Neural cell (in vitro differentiated cells): ENCODE results near the gene TMPRSS2. TPM values are rescaled to one million over a fixed set of nuclear protein-coding genes. Genes with fewer than 3 reads are reported as not detected.
"Not testable (repeated sequence)": the region's sequence is repeated elsewhere in the genome, so short reads cannot be mapped to it uniquely, and the experiment has no call there.

Source experiments
- H2AFZ ChIP-seq: fragments of 200-600, 300-800 bp; sonication (generic), shearing (Covaris generic); 2 replicates; pipeline ENCODE4 v1.6.0; 2014; ENCODE audit warnings: low read depth, mild to moderate bottlenecking, antibody characterized with exemption, low read length, moderate library complexity
- H3F3A ChIP-seq: fragments of 200-600 bp; shearing (Covaris generic); 2 replicates; pipeline ENCODE4 v1.6.1; 2016; ENCODE audit warnings: mild to moderate bottlenecking, moderate library complexity, mixed read lengths, antibody characterized with exemption, low read length; ENCODE audit not compliant: insufficient read depth, poor library complexity, severe bottlenecking
- H3K27ac ChIP-seq: fragments of 200-600, 300-800 bp; sonication (generic), shearing (Covaris generic); 2 replicates; pipeline ENCODE4 v1.5.1; 2014; ENCODE audit warnings: mild to moderate bottlenecking, low read length, moderate library complexity
- H3K27me3 ChIP-seq: fragments of 300-800, 200-600 bp; sonication (generic), shearing (Covaris generic); 2 replicates; pipeline ENCODE4 v1.6.0; 2014; ENCODE audit warnings: mild to moderate bottlenecking, low read depth, low read length, moderate library complexity; ENCODE audit not compliant: insufficient read depth
- H3K36me3 ChIP-seq: fragments of 300-800, 200-600 bp; sonication (generic), shearing (Covaris generic); 2 replicates; pipeline ENCODE4 v1.5.1; 2014; ENCODE audit warnings: mild to moderate bottlenecking, antibody characterized with exemption, low read length, moderate library complexity; ENCODE audit not compliant: insufficient read depth
- H3K4me2 ChIP-seq: fragments of 300-800, 200-600 bp; sonication (generic), shearing (Covaris generic); 2 replicates; pipeline ENCODE4 v1.6.0; 2014; ENCODE audit warnings: mild to moderate bottlenecking, low read length
- H3K4me3 ChIP-seq: fragments of 300-800, 200-600 bp; sonication (generic), shearing (Covaris generic); 2 replicates; pipeline ENCODE4 v1.5.1; 2014; ENCODE audit warnings: mild to moderate bottlenecking, low read length, moderate library complexity
- H3K79me2 ChIP-seq: fragments of 200-600 bp; shearing (Covaris generic); replicated peaks from 2 replicates; pipeline ENCODE4 v1.6.0; 2014; ENCODE audit warnings: mild to moderate bottlenecking, low read length, moderate library complexity; ENCODE audit not compliant: insufficient read depth
- H3K9ac ChIP-seq: fragments of 300-800, 200-600 bp; sonication (generic), shearing (Covaris generic); 2 replicates; pipeline ENCODE4 v1.6.1; 2016; ENCODE audit warnings: mild to moderate bottlenecking, low read length, mixed read lengths
- H3K9me2 ChIP-seq: fragments of 200-600 bp; shearing (Covaris generic); 2 replicates; pipeline ENCODE4 v1.6.1; 2016; ENCODE audit warnings: mild to moderate bottlenecking, low read length, mixed read lengths; ENCODE audit not compliant: insufficient read depth
- H3K9me3 ChIP-seq: fragments of 200-600, 300-800 bp; sonication (generic), shearing (Covaris generic); 2 replicates; pipeline ENCODE4 v1.6.1; 2016; ENCODE audit warnings: mild to moderate bottlenecking, mixed run types, low read length, moderate library complexity, mixed read lengths
- H4K20me1 ChIP-seq: fragments of 200-600 bp; shearing (Covaris generic); 2 replicates; pipeline ENCODE4 v1.6.1; 2016; ENCODE audit warnings: mild to moderate bottlenecking, mixed run types; ENCODE audit not compliant: insufficient read depth
- EP300 ChIP-seq: fragments of 450-650 bp; conservative IDR thresholded peaks from 2 replicates; pipeline ENCODE4 v1.6.1; 2014; ENCODE audit warnings: antibody characterized with exemption, mild to moderate bottlenecking, moderate library complexity; ENCODE audit not compliant: poor library complexity, severe bottlenecking
- EZH2 ChIP-seq: fragments of 200-600, 300-800 bp; shearing (Covaris generic), sonication (generic); IDR thresholded peaks from 2 replicates; pipeline ENCODE4 v1.6.1; 2014; ENCODE audit warnings: antibody characterized with exemption, low read length, borderline replicate concordance, mild to moderate bottlenecking; ENCODE audit not compliant: insufficient read depth, poor library complexity, severe bottlenecking
- MXI1 ChIP-seq: fragments of 450-650 bp; conservative IDR thresholded peaks from 2 replicates; pipeline ENCODE4 v1.6.1; 2014; ENCODE audit warnings: antibody characterized with exemption, mild to moderate bottlenecking; ENCODE audit not compliant: poor library complexity, severe bottlenecking
- POLR2AphosphoS5 ChIP-seq: IDR thresholded peaks from 2 replicates; pipeline ENCODE4 v1.6.1; 2012
- RAD21 ChIP-seq: fragments of 450-650 bp; conservative IDR thresholded peaks from 2 replicates; pipeline ENCODE4 v1.6.1; 2014; ENCODE audit warnings: antibody characterized with exemption, mild to moderate bottlenecking, moderate library complexity
- SMC3 ChIP-seq: fragments of 450-650 bp; conservative IDR thresholded peaks from 2 replicates; pipeline ENCODE4 v1.6.1; 2014; ENCODE audit warnings: antibody characterized with exemption, mild to moderate bottlenecking, moderate library complexity; ENCODE audit not compliant: poor library complexity
- TAF1 ChIP-seq: IDR thresholded peaks from 2 replicates; pipeline ENCODE4 v1.6.1; 2012; ENCODE audit warnings: low read depth
- polyA plus RNA-seq: library from polyadenylated mRNA; depleted of rRNA; stranded (reverse); fragments of >200 nt; gene quantifications from 2 replicates; pipeline ENCODE4 v1.2.3, GENCODE V29; 2014
- TF ChIP-seq, protein P1 (sequence below): IDR thresholded peaks from 2 replicates; pipeline ENCODE4 v1.6.1; 2012; ENCODE audit warnings: borderline replicate concordance
- TF ChIP-seq, protein P2 (sequence below): fragments of 450-650 bp; IDR thresholded peaks from 2 replicates; pipeline ENCODE4 v1.5.1; 2014; ENCODE audit warnings: antibody characterized with exemption, mild to moderate bottlenecking, moderate library complexity; ENCODE audit not compliant: poor library complexity, severe bottlenecking

Gene TMPRSS2
- polyA plus RNA-seq, 1 donor from 2014 or later = not detected

DNA sequence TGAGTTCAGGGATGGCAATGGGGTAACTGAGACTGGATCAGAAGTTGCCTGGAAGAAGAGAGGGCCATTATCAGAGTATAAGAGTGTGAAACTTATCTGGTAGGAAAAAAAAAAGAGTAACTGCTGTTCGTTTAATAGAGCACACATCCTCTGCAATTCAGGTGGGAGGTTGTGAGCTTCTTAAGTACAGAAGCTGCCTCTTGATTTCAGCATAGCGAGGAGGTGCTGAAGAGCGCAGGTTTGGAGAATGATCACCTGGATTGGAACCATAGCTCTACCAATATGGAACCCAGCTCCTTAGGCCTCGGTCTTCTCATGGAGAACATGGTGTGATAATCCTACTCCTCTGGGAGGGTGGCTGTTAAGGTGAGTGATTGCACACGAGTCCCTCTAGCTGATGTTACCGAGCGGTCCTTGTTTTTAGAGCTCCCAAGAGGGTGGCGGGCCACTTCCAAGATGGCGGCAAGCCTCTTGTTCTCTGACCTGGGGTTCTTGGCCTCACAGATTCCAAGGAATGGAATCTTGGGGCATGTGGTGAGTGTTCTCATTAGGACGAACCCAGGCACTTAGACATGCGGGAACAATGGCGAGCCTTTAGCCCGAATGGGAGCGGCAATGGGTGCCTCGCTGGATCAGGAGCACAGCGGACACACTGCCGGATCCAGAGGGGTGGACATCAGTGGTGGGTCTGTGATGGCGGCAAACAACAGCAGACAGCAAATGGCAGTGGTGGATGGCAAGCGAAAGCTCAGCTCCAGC lies 85.2 kb downstream of the TMPRSS2 start:
- TF ChIP-seq SMC3 (no peak), EZH2 (no peak), EP300 (no peak), POLR2AphosphoS5 (no peak), TAF1 (no peak), MXI1 (no peak), RAD21 (no peak)
- TF ChIP-seq, protein P1, sequence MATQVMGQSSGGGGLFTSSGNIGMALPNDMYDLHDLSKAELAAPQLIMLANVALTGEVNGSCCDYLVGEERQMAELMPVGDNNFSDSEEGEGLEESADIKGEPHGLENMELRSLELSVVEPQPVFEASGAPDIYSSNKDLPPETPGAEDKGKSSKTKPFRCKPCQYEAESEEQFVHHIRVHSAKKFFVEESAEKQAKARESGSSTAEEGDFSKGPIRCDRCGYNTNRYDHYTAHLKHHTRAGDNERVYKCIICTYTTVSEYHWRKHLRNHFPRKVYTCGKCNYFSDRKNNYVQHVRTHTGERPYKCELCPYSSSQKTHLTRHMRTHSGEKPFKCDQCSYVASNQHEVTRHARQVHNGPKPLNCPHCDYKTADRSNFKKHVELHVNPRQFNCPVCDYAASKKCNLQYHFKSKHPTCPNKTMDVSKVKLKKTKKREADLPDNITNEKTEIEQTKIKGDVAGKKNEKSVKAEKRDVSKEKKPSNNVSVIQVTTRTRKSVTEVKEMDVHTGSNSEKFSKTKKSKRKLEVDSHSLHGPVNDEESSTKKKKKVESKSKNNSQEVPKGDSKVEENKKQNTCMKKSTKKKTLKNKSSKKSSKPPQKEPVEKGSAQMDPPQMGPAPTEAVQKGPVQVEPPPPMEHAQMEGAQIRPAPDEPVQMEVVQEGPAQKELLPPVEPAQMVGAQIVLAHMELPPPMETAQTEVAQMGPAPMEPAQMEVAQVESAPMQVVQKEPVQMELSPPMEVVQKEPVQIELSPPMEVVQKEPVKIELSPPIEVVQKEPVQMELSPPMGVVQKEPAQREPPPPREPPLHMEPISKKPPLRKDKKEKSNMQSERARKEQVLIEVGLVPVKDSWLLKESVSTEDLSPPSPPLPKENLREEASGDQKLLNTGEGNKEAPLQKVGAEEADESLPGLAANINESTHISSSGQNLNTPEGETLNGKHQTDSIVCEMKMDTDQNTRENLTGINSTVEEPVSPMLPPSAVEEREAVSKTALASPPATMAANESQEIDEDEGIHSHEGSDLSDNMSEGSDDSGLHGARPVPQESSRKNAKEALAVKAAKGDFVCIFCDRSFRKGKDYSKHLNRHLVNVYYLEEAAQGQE = no peak
- TF ChIP-seq, protein P2, sequence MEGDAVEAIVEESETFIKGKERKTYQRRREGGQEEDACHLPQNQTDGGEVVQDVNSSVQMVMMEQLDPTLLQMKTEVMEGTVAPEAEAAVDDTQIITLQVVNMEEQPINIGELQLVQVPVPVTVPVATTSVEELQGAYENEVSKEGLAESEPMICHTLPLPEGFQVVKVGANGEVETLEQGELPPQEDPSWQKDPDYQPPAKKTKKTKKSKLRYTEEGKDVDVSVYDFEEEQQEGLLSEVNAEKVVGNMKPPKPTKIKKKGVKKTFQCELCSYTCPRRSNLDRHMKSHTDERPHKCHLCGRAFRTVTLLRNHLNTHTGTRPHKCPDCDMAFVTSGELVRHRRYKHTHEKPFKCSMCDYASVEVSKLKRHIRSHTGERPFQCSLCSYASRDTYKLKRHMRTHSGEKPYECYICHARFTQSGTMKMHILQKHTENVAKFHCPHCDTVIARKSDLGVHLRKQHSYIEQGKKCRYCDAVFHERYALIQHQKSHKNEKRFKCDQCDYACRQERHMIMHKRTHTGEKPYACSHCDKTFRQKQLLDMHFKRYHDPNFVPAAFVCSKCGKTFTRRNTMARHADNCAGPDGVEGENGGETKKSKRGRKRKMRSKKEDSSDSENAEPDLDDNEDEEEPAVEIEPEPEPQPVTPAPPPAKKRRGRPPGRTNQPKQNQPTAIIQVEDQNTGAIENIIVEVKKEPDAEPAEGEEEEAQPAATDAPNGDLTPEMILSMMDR = no peak
- Histone ChIP-seq H3F3A (no peaks in the 10 kb centered on the region), H3K9me3 (no peaks in the 10 kb centered on the region), H3K27me3 (peaks cover 26% of the 10 kb centered on the region), H3K36me3 (no peaks in the 10 kb centered on the region), H4K20me1 (no peaks in the 10 kb centered on the region), H2AFZ (no peak overlapping the region), H3K9ac (no peak overlapping the region), H3K27ac (no peak overlapping the region), H3K9me2 (no peaks in the 10 kb centered on the region), H3K79me2 (no peaks in the 10 kb centered on the region), H3K4me3 (no peak overlapping the region), H3K4me2 (no peak overlapping the region)

DNA sequence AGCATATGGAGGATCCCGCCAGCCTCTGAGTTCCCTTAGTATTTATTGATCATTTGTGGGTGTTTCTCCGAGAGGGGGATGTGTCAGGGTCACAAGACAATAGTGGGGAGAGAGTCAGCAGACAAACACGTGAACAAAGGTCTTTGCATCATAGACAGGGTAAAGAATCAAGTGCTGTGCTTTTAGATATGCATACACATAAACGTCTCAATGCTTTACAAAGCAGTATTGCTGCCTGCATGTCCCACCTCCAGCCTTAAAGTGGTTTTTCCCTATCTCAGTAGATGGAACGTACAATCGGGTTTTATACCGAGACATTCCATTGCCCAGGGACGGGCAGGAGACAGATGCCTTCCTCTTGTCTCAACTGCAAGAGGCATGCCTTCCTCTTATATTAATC lies 87.0 kb downstream of the TMPRSS2 start:
- not testable (repeated sequence) for H3K79me2 ChIP-seq, H3K4me3 ChIP-seq, H3K9ac ChIP-seq, H3K27me3 ChIP-seq, H3K36me3 ChIP-seq, H3K9me2 ChIP-seq, H3K9me3 ChIP-seq, H4K20me1 ChIP-seq, H3K4me2 ChIP-seq, H3K27ac ChIP-seq, H3F3A ChIP-seq, H2AFZ ChIP-seq
